HG02852 (cell line): Measurements from ENCODE around the gene SLC6A11.
A peak's percentile ranks its signal among the peaks of the same experiment; 100 is the strongest.

Experiments used
- ATAC-seq: cut with Tn5 transposase; IDR thresholded peaks from one replicate; pipeline ENCODE4 v1.9.1; 2021; ENCODE audit warnings: mild to moderate bottlenecking, moderate library complexity; ENCODE audit not compliant: unreplicated experiment

The SLC6A11 gene

GRCh38 chr3:10837849-10838248 is 21.8 kb downstream of the SLC6A11 start:
- no peak for ATAC-seq

- no peak for ATAC-seq
These were observed 23.1 kb downstream of the SLC6A11 start for GRCh38 chr3:10839167-10839566.

- no peak for ATAC-seq
These were observed 25.1 kb downstream of the SLC6A11 start for GRCh38 chr3:10841100-10841499.

GRCh38 chr3:10843378-10843777 is 27.4 kb downstream of the SLC6A11 start:
- no peak for ATAC-seq

- ATAC-seq: no peak
These were observed 29.2 kb downstream of the SLC6A11 start for GRCh38 chr3:10845001-10845761.

GRCh38 chr3:10845839-10846656 is 30.0 kb downstream of the SLC6A11 start:
- peak; percentile 78 for ATAC-seq

GRCh38 chr3:10846657-10846975 is 30.6 kb downstream of the SLC6A11 start:
- ATAC-seq: no peak

GRCh38 chr3:10848261-10848660 is 32.2 kb downstream of the SLC6A11 start:
- peak; percentile 49 for ATAC-seq

- ATAC-seq: no peak
These were observed 36.2 kb downstream of the SLC6A11 start for GRCh38 chr3:10852066-10852808.

- ATAC-seq: no peak
These were observed 39.2 kb downstream of the SLC6A11 start for GRCh38 chr3:10855083-10855870.

- no peak for ATAC-seq
These were observed 40.0 kb downstream of the SLC6A11 start for GRCh38 chr3:10855871-10856662.

- ATAC-seq: no peak
These were observed 41.2 kb downstream of the SLC6A11 start for GRCh38 chr3:10857235-10857634.

GRCh38 chr3:10858091-10858490 is 42.1 kb downstream of the SLC6A11 start:
- ATAC-seq: no peak

GRCh38 chr3:10867384-10867783 is 51.4 kb downstream of the SLC6A11 start:
- ATAC-seq: no peak

- no peak for ATAC-seq
These were observed 53.4 kb downstream of the SLC6A11 start for GRCh38 chr3:10869460-10869859.

GRCh38 chr3:10870296-10870695 is 54.3 kb downstream of the SLC6A11 start:
- no peak for ATAC-seq

GRCh38 chr3:10873415-10873814 is 57.4 kb downstream of the SLC6A11 start:
- no peak for ATAC-seq

GRCh38 chr3:10875914-10876313 is 59.9 kb downstream of the SLC6A11 start:
- ATAC-seq: no peak

- ATAC-seq: no peak
These were observed 60.6 kb downstream of the SLC6A11 start for GRCh38 chr3:10876661-10877060.

GRCh38 chr3:10882851-10883250 is 66.8 kb downstream of the SLC6A11 start:
- ATAC-seq: no peak
